Pulmonary artery endothelial cell (primary cell): Measurements from ENCODE around the gene URI1. TPM values are rescaled to one million over a fixed set of nuclear protein-coding genes. Genes with fewer than 3 reads are reported as not detected.

Experiments used
- DNase-seq: peaks from one replicate; pipeline ENCODE4 v3.0.0-alpha.2; 2011; ENCODE audit warnings: low read depth, low spot score
- total RNA-seq: library from RNA; depleted of rRNA; stranded (reverse); fragments of >200 nt; gene quantifications from 2 replicates; pipeline ENCODE4 v1.2.3, GENCODE V29; 2014

URI1 gene
- total RNA-seq, 1 donor from 2014 or later: 41.8 TPM

- DNase-seq: no peak
Observed at GRCh38 chr19:30052122-30053075, 110.4 kb downstream of the URI1 start.

GRCh38 chr19:30053558-30053957, 111.5 kb downstream of the URI1 start:
- DNase-seq: no peak

DNA sequence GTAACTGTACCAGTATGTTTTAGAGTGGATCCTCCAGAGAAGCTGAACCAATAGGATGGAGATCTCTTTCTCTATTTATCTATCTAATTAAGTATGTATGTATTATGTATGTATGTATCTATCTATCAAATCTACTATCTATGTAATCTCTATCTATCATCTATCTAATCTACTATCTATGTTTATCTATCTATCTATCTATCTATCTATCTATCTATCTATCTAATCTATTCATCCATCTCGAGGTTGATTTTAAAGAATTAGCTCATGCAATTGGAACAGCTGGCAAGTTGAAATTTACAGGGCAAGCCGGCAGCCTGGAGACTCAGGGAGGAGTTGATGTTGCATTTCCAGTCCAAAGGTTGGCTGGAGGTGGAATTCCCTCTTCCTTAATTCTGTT, 112.2 kb downstream of the URI1 start:
- no peak for DNase-seq

GRCh38 chr19:30056580-30056979, 114.5 kb downstream of the URI1 start:
- no peak for DNase-seq

- DNase-seq: no peak
Observed at GRCh38 chr19:30059741-30060457, 117.9 kb downstream of the URI1 start.

- DNase-seq: no peak
Observed at GRCh38 chr19:30060531-30061222, 118.6 kb downstream of the URI1 start.

GRCh38 chr19:30061223-30062064, 119.4 kb downstream of the URI1 start:
- DNase-seq: no peak

GRCh38 chr19:30062065-30062906, 120.2 kb downstream of the URI1 start:
- no peak for DNase-seq

DNA sequence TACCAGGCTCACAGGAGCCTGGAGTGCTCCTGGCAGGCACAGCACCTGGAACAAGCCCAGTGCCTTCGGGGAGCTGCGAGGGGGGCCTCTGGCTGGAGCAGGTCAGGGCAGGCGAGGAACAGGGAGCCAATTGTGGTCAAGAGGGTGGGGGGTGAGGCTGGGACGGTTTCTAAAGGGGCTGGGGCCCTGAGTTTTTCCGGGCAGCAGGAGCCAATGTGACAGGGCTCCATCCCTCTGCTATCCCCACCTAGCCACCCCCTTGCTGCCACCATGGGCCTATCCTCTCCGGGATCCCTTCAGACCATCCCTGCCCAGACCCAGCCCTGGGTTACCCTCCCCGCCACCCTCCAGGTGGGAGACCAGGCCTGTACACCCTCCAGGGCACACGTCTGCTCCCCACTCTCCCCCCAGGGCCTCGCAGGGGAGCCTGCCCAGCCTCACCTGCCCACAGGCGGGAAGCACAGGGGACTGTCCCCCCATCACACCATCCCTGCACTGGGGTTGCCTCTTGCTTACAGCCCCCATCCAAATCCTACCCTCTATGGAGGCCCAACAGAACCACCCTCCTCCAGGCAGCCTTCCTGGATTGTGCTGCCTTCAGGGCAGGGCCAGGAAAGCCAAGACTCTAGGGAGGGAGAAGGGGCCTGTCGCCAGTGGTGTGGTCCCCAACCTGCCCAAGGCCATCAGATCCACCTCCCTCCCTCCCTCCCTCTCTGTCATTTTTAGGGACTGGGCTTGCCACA, 121.0 kb downstream of the URI1 start:
- DNase-seq: no peak

GRCh38 chr19:30063650-30064347, 121.8 kb downstream of the URI1 start:
- no peak for DNase-seq

DNA sequence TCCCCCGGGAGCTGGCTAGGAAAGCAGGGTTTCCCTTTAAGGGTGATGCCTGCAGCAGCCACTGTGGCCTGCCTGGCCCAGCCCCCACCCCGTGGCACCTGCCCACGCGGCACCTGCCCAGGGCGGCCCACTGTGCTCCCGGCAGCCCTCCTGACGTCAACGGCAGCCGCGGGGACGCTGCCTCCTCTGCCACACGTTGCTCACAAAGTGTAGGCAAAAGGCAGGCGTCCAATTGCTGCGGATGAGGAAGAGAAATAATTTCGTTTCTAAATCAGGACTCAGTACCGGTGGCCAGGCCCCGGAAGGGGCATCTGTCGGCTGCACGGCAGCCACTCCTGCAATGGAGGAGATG, 122.3 kb downstream of the URI1 start:
- no peak for DNase-seq

- DNase-seq: no peak
Observed at GRCh38 chr19:30064771-30065494, 122.9 kb downstream of the URI1 start.

- no peak for DNase-seq
Observed at GRCh38 chr19:30065680-30066606, 123.9 kb downstream of the URI1 start.
